BE2C (cell line): Measurements from ENCODE around the gene TMEM59.
"Not testable (repeated sequence)": the region's sequence is repeated elsewhere in the genome, so short reads cannot be mapped to it uniquely, and the experiment has no call there.

Experiments
- DNase-seq: peaks from one replicate; pipeline ENCODE4 v3.0.0-alpha.2; 2020
- H3K27me3 ChIP-seq: fragments of 250-450 bp; sonication (Bioruptor Pico); 2 replicates; pipeline ENCODE4 v1.5.1; 2020; ENCODE audit warnings: mild to moderate bottlenecking
- H3K36me3 ChIP-seq: fragments of 250-450 bp; sonication (Bioruptor Pico); 2 replicates; pipeline ENCODE4 v1.5.1; 2020; ENCODE audit warnings: mild to moderate bottlenecking
- H3K4me1 ChIP-seq: fragments of 250-450 bp; sonication (Bioruptor Pico); 2 replicates; pipeline ENCODE4 v1.5.1; 2020
- H3K4me3 ChIP-seq: 2 replicates; pipeline ENCODE4 v1.5.1; 2011; ENCODE audit warnings: low read depth, low read length
- H3K9me3 ChIP-seq: fragments of 250-450 bp; sonication (Bioruptor Pico); 2 replicates; pipeline ENCODE4 v1.5.1; 2020
- TF ChIP-seq, protein P1 (sequence below): IDR thresholded peaks from 2 replicates; pipeline ENCODE4 v1.5.1; 2012; ENCODE audit warnings: mild to moderate bottlenecking, low read depth, low read length

TMEM59 gene

GRCh38 chr1:54004481-54005049 lies 48.4 kb downstream of the TMEM59 start:
- Histone ChIP-seq H3K4me1 (no peaks in the 10 kb centered on the region), H3K9me3 (no peaks in the 10 kb centered on the region), H3K27me3 (no peaks in the 10 kb centered on the region), H3K4me3 (no peak overlapping the region), H3K36me3 (no peaks in the 10 kb centered on the region)
- no peak for DNase-seq
- TF ChIP-seq, protein P1, sequence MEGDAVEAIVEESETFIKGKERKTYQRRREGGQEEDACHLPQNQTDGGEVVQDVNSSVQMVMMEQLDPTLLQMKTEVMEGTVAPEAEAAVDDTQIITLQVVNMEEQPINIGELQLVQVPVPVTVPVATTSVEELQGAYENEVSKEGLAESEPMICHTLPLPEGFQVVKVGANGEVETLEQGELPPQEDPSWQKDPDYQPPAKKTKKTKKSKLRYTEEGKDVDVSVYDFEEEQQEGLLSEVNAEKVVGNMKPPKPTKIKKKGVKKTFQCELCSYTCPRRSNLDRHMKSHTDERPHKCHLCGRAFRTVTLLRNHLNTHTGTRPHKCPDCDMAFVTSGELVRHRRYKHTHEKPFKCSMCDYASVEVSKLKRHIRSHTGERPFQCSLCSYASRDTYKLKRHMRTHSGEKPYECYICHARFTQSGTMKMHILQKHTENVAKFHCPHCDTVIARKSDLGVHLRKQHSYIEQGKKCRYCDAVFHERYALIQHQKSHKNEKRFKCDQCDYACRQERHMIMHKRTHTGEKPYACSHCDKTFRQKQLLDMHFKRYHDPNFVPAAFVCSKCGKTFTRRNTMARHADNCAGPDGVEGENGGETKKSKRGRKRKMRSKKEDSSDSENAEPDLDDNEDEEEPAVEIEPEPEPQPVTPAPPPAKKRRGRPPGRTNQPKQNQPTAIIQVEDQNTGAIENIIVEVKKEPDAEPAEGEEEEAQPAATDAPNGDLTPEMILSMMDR = no peak

DNA sequence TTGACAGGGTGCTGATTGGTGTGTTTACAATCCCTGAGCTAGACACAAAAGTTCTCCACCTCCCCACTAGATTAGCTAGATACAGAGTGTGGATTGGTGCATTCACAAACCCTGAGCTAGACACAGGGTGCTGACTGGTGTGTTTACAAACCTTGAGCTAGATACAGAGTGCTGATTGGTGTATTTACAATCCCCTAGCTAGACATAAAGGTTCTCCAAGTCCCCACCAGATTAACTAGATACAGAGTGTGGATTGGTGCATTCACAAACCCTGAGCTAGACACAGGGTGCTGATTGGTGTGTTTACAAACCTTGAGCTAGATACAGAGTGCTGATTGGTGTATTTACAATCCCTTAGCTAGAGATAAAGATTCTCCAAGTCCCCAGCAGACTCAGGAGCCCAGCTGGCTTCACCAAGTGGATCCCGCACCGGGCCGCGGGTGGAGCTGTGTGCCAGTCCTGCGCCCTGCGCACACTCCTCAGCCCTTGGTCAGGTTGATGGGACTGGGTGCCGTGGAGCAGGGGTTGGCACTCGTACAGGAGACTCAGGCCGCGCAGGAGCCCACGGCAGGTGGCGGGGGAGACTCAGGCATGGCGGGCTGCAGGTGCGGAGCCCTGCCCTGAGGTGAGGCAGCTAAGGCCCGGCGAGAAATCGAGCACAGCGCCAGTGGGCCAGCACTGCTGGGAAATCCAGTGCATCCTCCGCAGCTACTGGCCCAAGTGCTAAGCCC lies 49.1 kb downstream of the TMEM59 start:
- not testable (repeated sequence) for DNase-seq, H3K27me3 ChIP-seq, H3K4me1 ChIP-seq, H3K36me3 ChIP-seq, H3K4me3 ChIP-seq, H3K9me3 ChIP-seq

GRCh38 chr1:54003249-54003646 lies 49.8 kb downstream of the TMEM59 start:
- Histone ChIP-seq H3K4me1 (no peaks in the 10 kb centered on the region), H3K4me3 (no peak overlapping the region), H3K27me3 (no peaks in the 10 kb centered on the region), H3K9me3 (no peaks in the 10 kb centered on the region), H3K36me3 (no peaks in the 10 kb centered on the region)
- TF ChIP-seq, protein P1 = no peak
- no peak for DNase-seq

DNA sequence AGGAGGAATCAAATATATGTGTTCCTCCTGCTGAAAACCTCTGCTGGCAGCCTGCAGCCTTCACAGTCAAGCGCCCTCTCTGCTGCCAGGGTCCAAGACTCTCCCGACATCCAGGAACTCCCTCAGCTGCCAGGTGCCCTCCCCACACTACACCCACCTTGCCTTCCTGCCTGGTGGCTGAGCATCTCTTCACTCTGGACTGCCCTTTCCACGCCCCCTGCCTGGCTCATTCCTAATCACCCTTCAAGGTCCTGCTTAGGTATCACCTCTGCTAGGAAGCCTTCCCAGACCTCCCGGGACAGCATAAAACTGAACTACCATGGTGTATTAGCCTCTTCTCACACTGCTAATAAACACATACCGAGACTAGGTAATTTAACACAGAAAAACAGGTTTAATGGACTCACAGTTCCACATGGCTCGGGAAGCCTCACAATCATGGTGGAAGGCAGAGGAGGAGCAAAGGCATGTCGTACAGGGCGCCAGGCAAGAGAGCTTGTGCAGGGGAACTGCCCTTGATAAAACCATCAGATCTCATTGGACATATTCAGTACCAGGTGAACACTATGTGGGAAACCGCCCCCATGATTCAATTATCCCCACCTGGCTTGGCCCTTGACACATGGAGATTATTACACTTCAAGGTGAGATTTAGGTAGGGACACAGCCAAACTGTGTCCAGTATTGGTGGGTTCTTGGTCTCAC lies 50.3 kb downstream of the TMEM59 start:
- TF ChIP-seq, protein P1 = no peak
- H3K36me3 ChIP-seq = no peaks in the 10 kb centered on the region
- no peaks in the 10 kb centered on the region for H3K9me3 ChIP-seq
- no peaks in the 10 kb centered on the region for H3K4me1 ChIP-seq
- H3K4me3 ChIP-seq = no peak overlapping the region
- no peak for DNase-seq
- H3K27me3 ChIP-seq = no peaks in the 10 kb centered on the region

- TF ChIP-seq, protein P1 = no peak
- DNase-seq = no peak
- Histone ChIP-seq H3K27me3 (no peaks in the 10 kb centered on the region), H3K9me3 (no peaks in the 10 kb centered on the region), H3K4me3 (no peak overlapping the region), H3K36me3 (no peaks in the 10 kb centered on the region), H3K4me1 (no peaks in the 10 kb centered on the region)
These were observed 51.4 kb downstream of the TMEM59 start for GRCh38 chr1:54001591-54001990.

DNA sequence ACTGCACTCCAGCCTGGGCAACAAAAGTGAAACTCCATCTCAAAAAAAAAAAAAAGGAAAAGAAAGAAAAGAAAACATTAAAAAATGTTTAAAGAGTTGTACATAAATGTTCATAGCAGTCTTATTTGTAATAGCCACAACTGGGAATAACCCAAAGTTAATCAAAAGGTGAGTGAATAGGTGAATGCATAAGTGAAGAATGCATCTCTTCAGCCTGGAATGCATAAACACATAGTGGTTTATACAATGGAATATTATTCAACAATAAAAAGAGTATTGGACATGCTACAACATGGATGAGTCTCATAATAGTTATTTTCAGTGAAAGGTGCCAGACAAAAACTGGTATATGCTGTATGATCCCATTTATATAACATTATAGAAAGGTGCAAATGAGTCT lies 53.1 kb downstream of the TMEM59 start:
- no peaks in the 10 kb centered on the region for H3K36me3 ChIP-seq
- H3K9me3 ChIP-seq = no peaks in the 10 kb centered on the region
- no peaks in the 10 kb centered on the region for H3K27me3 ChIP-seq
- H3K4me1 ChIP-seq = no peaks in the 10 kb centered on the region
- TF ChIP-seq, protein P1 = no peak
- H3K4me3 ChIP-seq = no peak overlapping the region
- no peak for DNase-seq
